ENCODE results near the gene P2RY14.
A peak's percentile ranks its signal among the peaks of the same experiment; 100 is the strongest.

The P2RY14 gene

DNA sequence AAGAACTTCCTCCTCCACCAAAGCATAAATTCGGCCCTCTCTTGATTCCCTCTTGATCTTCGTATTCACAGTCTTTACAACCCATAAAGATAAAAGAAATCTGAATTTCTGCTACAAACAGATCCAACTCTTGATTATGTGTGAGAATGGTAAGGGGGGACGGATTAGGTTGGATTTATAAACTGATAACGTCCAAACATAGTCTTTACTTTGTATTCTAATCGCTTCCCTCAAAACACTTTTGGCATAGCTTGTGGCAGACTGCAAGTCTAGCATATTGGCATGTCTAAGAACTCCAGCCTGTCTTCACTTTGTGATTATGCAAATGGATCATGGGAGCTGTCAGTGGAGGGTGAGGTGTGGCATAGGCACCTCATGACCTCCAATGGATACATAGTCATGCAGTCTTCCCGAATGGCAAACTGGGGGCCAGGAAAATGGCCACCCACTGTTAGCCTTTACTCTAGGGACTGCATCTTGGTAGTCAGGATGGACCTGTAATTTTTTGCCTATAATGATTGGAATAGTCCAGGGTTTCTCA, 51.0 kb downstream of the P2RY14 start:
- no peak overlapping the region for H3K27ac ChIP-seq (ENCODE audit: low read depth, low read length)
- H3K23ac ChIP-seq (ENCODE audit: low read length) = no peak overlapping the region
- WGBS (ENCODE audit: extremely low coverage, insufficient coverage, insufficient read length) = no CpG with 5 or more reads among the region's 6 CpGs
- H4K91ac ChIP-seq (ENCODE audit: low read depth, low read length) = no peak overlapping the region
- H3K4me3 ChIP-seq (ENCODE audit: low read depth, low read length) = no peak overlapping the region
- H3K79me1 ChIP-seq (ENCODE audit: low read length) = no peaks in the 10 kb centered on the region
- H4K12ac ChIP-seq (ENCODE audit: low read depth, low read length) = no peak overlapping the region
- no peak overlapping the region for H2AK5ac ChIP-seq (ENCODE audit: low read length)
- no peak overlapping the region for H3K18ac ChIP-seq (ENCODE audit: low read length)
- no peak overlapping the region for H2BK120ac ChIP-seq (ENCODE audit: insufficient read depth, low read length, poor library complexity)
- DNase-seq = peak in 1 of 2 donors; percentile 1
- H3K14ac ChIP-seq (ENCODE audit: low read length) = no peak overlapping the region
- no peak overlapping the region for H3K4me2 ChIP-seq (ENCODE audit: low read length)
- H3K9ac ChIP-seq (ENCODE audit: low read length) = no peak overlapping the region
- no peak overlapping the region for H2BK5ac ChIP-seq (ENCODE audit: low read depth, low read length, poor library complexity)
- no peaks in the 10 kb centered on the region for H3K79me2 ChIP-seq (ENCODE audit: control insufficient read depth, insufficient read depth, low read length, poor library complexity)
- H4K8ac ChIP-seq (ENCODE audit: low read depth, low read length) = no peak overlapping the region
- H2AFZ ChIP-seq (ENCODE audit: insufficient read depth, low read length, poor library complexity) = no peak overlapping the region
- no peaks in the 10 kb centered on the region for H3K9me3 ChIP-seq (ENCODE audit: insufficient read depth, low read depth, low read length)
- H3K4ac ChIP-seq (ENCODE audit: low read depth, low read length) = no peak overlapping the region
- peaks cover 3 to 5% of the 10 kb centered on the region in 2 experiments for H3K36me3 ChIP-seq (ENCODE audit: control insufficient read depth in 1 of 2, insufficient read depth in 2 of 2, low read length in 2 of 2)
- peaks cover 3 to 8% of the 10 kb centered on the region in 2 experiments for H3K4me1 ChIP-seq (ENCODE audit: control insufficient read depth in 1 of 2, insufficient read depth in 2 of 2, low read length in 2 of 2)
- H2BK12ac ChIP-seq (ENCODE audit: low read length) = no peak overlapping the region
- no peaks in the 10 kb centered on the region for H3K27me3 ChIP-seq (ENCODE audit: insufficient read depth, low read length)

DNA sequence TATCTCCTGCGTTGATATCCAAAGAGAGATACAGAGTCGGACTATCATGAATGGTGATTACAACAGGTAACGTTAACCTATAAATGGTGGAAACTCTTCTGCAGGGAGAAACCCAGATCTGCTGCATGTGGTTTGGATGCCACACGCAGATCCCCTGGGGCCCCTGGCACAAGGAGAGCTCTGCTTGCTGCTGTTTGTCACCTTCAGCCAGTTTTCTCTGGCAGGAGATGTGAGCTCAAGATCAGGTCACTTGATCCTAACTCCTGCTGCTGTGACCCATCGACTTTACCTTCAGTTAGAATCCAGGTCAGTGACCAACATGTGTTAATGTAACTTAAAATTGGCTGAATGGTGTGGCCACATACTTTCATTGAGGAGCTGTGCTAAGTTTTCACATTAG, 51.5 kb downstream of the P2RY14 start:
- H3K4me3 ChIP-seq (ENCODE audit: low read depth, low read length) = no peak overlapping the region

GRCh38 chr3:151226088-151226563, 52.2 kb downstream of the P2RY14 start:
- H3K18ac ChIP-seq (ENCODE audit: low read length) = no peak overlapping the region
- no peak overlapping the region for H2AK5ac ChIP-seq (ENCODE audit: low read length)
- DNase-seq = peak in 1 of 2 donors; percentile 2
- H3K27me3 ChIP-seq (ENCODE audit: insufficient read depth, low read length) = no peaks in the 10 kb centered on the region
- no peak overlapping the region for H4K8ac ChIP-seq (ENCODE audit: low read depth, low read length)
- no peak overlapping the region for H2AFZ ChIP-seq (ENCODE audit: insufficient read depth, low read length, poor library complexity)
- no peak overlapping the region for H2BK12ac ChIP-seq (ENCODE audit: low read length)
- WGBS (ENCODE audit: extremely low coverage, insufficient coverage, insufficient read length) = no CpG with 5 or more reads among the region's 4 CpGs
- H2BK120ac ChIP-seq (ENCODE audit: insufficient read depth, low read length, poor library complexity) = no peak overlapping the region
- H3K14ac ChIP-seq (ENCODE audit: low read length) = no peak overlapping the region
- no peaks in the 10 kb centered on the region for H3K79me1 ChIP-seq (ENCODE audit: low read length)
- H4K91ac ChIP-seq (ENCODE audit: low read depth, low read length) = no peak overlapping the region
- H3K9ac ChIP-seq (ENCODE audit: low read length) = no peak overlapping the region
- H4K12ac ChIP-seq (ENCODE audit: low read depth, low read length) = no peak overlapping the region
- H3K4me1 ChIP-seq (ENCODE audit: control insufficient read depth in 1 of 2, insufficient read depth in 2 of 2, low read length in 2 of 2) = peaks cover 3 to 8% of the 10 kb centered on the region in 2 experiments
- no peak overlapping the region for H2BK5ac ChIP-seq (ENCODE audit: low read depth, low read length, poor library complexity)
- H3K4me2 ChIP-seq (ENCODE audit: low read length) = no peak overlapping the region
- no peak overlapping the region for H3K27ac ChIP-seq (ENCODE audit: low read depth, low read length)
- H3K36me3 ChIP-seq (ENCODE audit: control insufficient read depth in 1 of 2, insufficient read depth in 2 of 2, low read length in 2 of 2) = peaks cover 8 to 9% of the 10 kb centered on the region in 2 experiments
- no peak overlapping the region for H3K4me3 ChIP-seq (ENCODE audit: low read depth, low read length)
- no peak overlapping the region for H3K4ac ChIP-seq (ENCODE audit: low read depth, low read length)
- H3K79me2 ChIP-seq (ENCODE audit: control insufficient read depth, insufficient read depth, low read length, poor library complexity) = no peaks in the 10 kb centered on the region
- peaks cover 7% of the 10 kb centered on the region for H3K9me3 ChIP-seq (ENCODE audit: insufficient read depth, low read depth, low read length)
- H3K23ac ChIP-seq (ENCODE audit: low read length) = no peak overlapping the region

More for the DNA sequence above, 51.5 kb downstream of the P2RY14 start:
- no peak overlapping the region for H2AK5ac ChIP-seq (ENCODE audit: low read length)
- no peak overlapping the region for H2BK12ac ChIP-seq (ENCODE audit: low read length)
- H3K79me2 ChIP-seq (ENCODE audit: control insufficient read depth, insufficient read depth, low read length, poor library complexity) = no peaks in the 10 kb centered on the region
- H2BK120ac ChIP-seq (ENCODE audit: insufficient read depth, low read length, poor library complexity) = no peak overlapping the region
- peaks cover 3 to 5% of the 10 kb centered on the region in 2 experiments for H3K36me3 ChIP-seq (ENCODE audit: control insufficient read depth in 1 of 2, insufficient read depth in 2 of 2, low read length in 2 of 2)
- no peak overlapping the region for H3K9ac ChIP-seq (ENCODE audit: low read length)
- H3K27me3 ChIP-seq (ENCODE audit: insufficient read depth, low read length) = no peaks in the 10 kb centered on the region
- WGBS (ENCODE audit: extremely low coverage, insufficient coverage, insufficient read length) = no CpG with 5 or more reads among the region's 5 CpGs
- no peak overlapping the region for H3K4ac ChIP-seq (ENCODE audit: low read depth, low read length)
- peaks cover 3 to 8% of the 10 kb centered on the region in 2 experiments for H3K4me1 ChIP-seq (ENCODE audit: control insufficient read depth in 1 of 2, insufficient read depth in 2 of 2, low read length in 2 of 2)
- no peak for DNase-seq
- no peak overlapping the region for H4K8ac ChIP-seq (ENCODE audit: low read depth, low read length)
- no peak overlapping the region for H3K18ac ChIP-seq (ENCODE audit: low read length)
- no peak overlapping the region for H3K23ac ChIP-seq (ENCODE audit: low read length)
- H4K91ac ChIP-seq (ENCODE audit: low read depth, low read length) = no peak overlapping the region
- no peaks in the 10 kb centered on the region for H3K79me1 ChIP-seq (ENCODE audit: low read length)
- peaks cover 1% of the 10 kb centered on the region for H3K9me3 ChIP-seq (ENCODE audit: insufficient read depth, low read depth, low read length)
- H4K12ac ChIP-seq (ENCODE audit: low read depth, low read length) = no peak overlapping the region
- H3K14ac ChIP-seq (ENCODE audit: low read length) = no peak overlapping the region
- no peak overlapping the region for H2AFZ ChIP-seq (ENCODE audit: insufficient read depth, low read length, poor library complexity)
- H3K4me2 ChIP-seq (ENCODE audit: low read length) = no peak overlapping the region
- H3K27ac ChIP-seq (ENCODE audit: low read depth, low read length) = no peak overlapping the region
- H2BK5ac ChIP-seq (ENCODE audit: low read depth, low read length, poor library complexity) = no peak overlapping the region

DNA sequence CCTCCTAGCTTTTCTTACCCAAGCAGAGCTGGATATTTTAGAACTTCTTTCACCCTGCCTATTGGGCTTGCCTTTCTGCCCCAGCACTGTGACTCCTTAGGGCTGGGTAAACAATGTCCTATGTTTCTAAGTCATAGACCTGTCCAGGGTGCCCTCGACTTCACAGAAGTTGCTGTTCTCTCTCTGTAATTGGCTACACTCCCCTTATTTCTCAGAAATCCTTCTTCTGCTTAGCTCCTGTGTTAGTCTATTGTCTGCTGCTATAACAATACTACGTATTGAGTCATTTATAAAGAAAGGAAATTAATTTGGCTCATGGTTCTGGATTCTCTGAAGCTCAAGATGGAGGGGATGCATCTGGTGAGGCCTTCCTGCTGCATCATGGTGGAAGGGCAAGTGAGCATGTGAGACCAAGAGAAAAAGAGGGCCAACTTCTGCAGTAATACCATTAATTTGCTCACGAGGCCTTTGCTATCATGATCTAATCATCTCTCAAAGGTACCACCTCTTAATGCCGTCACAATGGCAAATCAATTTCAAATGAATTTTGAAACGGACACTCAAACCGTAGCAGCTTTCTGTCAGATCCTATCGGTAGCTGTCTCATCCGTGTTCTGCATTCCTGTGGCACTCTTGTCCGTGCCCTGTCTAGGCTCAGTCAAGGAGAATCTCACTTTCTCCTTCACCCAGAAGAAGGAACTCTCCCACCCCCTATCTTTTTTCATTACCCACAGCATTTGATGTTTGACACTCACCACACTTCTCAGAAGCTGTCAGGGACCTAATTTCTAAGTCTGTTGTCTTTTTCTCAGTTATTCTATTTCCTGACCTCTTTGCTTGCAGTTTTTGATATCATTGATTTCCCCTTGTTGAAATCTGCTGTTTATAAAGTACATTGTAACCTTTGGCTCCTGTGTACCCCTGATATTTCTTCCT, 53.0 kb downstream of the P2RY14 start:
- Histone ChIP-seq H4K91ac (ENCODE audit: low read depth, low read length) (no peak overlapping the region), H3K9ac (ENCODE audit: low read length) (no peak overlapping the region), H4K8ac (ENCODE audit: low read depth, low read length) (no peak overlapping the region), H3K14ac (ENCODE audit: low read length) (no peak overlapping the region), H2AFZ (ENCODE audit: insufficient read depth, low read length, poor library complexity) (no peak overlapping the region), H3K4me3 (ENCODE audit: low read depth, low read length) (no peak overlapping the region), H3K23ac (ENCODE audit: low read length) (no peak overlapping the region), H3K4me2 (ENCODE audit: low read length) (no peak overlapping the region), H3K36me3 (ENCODE audit: control insufficient read depth in 1 of 2, insufficient read depth in 2 of 2, low read length in 2 of 2) (peaks cover 9 to 14% of the 10 kb centered on the region in 2 experiments), H3K27me3 (ENCODE audit: insufficient read depth, low read length) (no peaks in the 10 kb centered on the region), H4K12ac (ENCODE audit: low read depth, low read length) (no peak overlapping the region), H3K79me2 (ENCODE audit: control insufficient read depth, insufficient read depth, low read length, poor library complexity) (no peaks in the 10 kb centered on the region), H2BK12ac (ENCODE audit: low read length) (no peak overlapping the region), H2BK5ac (ENCODE audit: low read depth, low read length, poor library complexity) (no peak overlapping the region), H3K18ac (ENCODE audit: low read length) (no peak overlapping the region), H2BK120ac (ENCODE audit: insufficient read depth, low read length, poor library complexity) (no peak overlapping the region), H2AK5ac (ENCODE audit: low read length) (no peak overlapping the region), H3K9me3 (ENCODE audit: insufficient read depth, low read depth, low read length) (peaks cover 7% of the 10 kb centered on the region), H3K4me1 (ENCODE audit: control insufficient read depth in 1 of 2, insufficient read depth in 2 of 2, low read length in 2 of 2) (peaks cover 3 to 8% of the 10 kb centered on the region in 2 experiments), H3K4ac (ENCODE audit: low read depth, low read length) (no peak overlapping the region), H3K27ac (ENCODE audit: low read depth, low read length) (no peak overlapping the region), H3K79me1 (ENCODE audit: low read length) (peaks cover under 1% of the 10 kb centered on the region)
- WGBS (ENCODE audit: extremely low coverage, insufficient coverage, insufficient read length) = no CpG with 5 or more reads among the region's 9 CpGs
- DNase-seq = no peak
